ENCODE data around the gene OR5K4. TPM values are rescaled to one million over a fixed set of nuclear protein-coding genes. Genes with fewer than 3 reads are reported as not detected.

The OR5K4 gene
- total and polyA plus RNA-seq, 2 donors (not counting 3 experiments of a cell fraction or from before 2014, with no cell fraction given) = not detected

DNA sequence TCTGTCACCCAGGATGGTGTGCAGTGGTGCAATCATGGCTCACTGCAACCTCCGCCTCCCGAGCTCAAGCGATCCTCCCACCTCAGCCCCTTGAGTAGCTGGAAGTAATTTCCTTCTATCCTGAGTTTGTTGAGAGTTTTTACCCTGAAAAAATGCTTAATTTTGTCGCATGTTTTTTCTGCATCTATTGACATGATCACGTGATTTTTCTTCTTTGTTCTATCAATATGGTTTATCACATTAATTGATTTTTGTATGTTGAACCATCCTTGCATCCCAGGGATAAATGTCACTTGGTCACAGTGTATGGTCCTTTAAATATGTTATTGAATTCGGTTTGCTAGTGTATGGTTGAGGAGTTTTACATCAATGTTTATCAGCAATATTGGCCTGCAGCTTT is 11.9 kb upstream of the OR5K4 start:
- Histone ChIP-seq H3K9me3 (replicated peaks; ENCODE audit: control insufficient read depth, insufficient read depth, low read length) (no peaks in the 10 kb centered on the region), H3K4me2 (ENCODE audit: insufficient read depth, low read length) (no peak overlapping the region), H3K79me2 (ENCODE audit: control insufficient read depth, insufficient read depth, low read length) (no peaks in the 10 kb centered on the region), H3K27ac (ENCODE audit: insufficient read depth, low read depth, low read length) (no peak overlapping the region), H3K4me3 (replicated peaks in 1 of 3; ENCODE audit: insufficient read depth in 1 of 3, low read depth in 1 of 3, low read length in 3 of 3) (no peak overlapping the region), H3K9me1 (replicated peaks; ENCODE audit: control insufficient read depth, extremely low read depth, insufficient read depth, low read length) (no peaks in the 10 kb centered on the region), H2AFZ (ENCODE audit: low read depth, low read length) (no peak overlapping the region), H3K9ac (replicated peaks; ENCODE audit: extremely low read depth, insufficient read depth, low read length) (no peak overlapping the region), H4K20me1 (replicated peaks; ENCODE audit: control insufficient read depth, extremely low read depth, insufficient read depth, low read length) (no peaks in the 10 kb centered on the region), H3K36me3 (ENCODE audit: control insufficient read depth in 2 of 2, extremely low read depth in 1 of 2, insufficient read depth in 2 of 2, low read length in 2 of 2) (no peaks in the 10 kb centered on the region), H3K4me1 (ENCODE audit: control insufficient read depth, extremely low read depth, insufficient read depth, low read length) (peaks cover 2% of the 10 kb centered on the region), H3K27me3 (ENCODE audit: control insufficient read depth in 2 of 2, insufficient read depth in 2 of 2, low read length in 2 of 2) (peaks cover 6 to 10% of the 10 kb centered on the region in 2 experiments)
- FAIRE-seq (no peak), DNase-seq (ENCODE audit: low read depth, low spot score) (no peak)
- dilution Hi-C loops (cut with MboI; ENCODE audit: extremely low pct_ligation_motif_present, low sequenced_read_pairs) (no loop called here), intact Hi-C loops (cut with micrococcal nuclease) (loop anchor here (5.0 kb wide), 1 partner anchor 231 kb away; no protein-coding TSS in a partner anchor)
- ChIA-PET CTCF (no interaction called here), POLR2A (no interaction called here)
- TF ChIP-seq FOS (IDR thresholded peaks at IDR 0.05; ENCODE audit: borderline replicate concordance, insufficient read depth, low read length) (no peak), EZH2 (IDR thresholded peaks at IDR 0.05; ENCODE audit: borderline replicate concordance, low read depth, low read length, severe bottlenecking) (no peak), GATA2 (IDR thresholded peaks at IDR 0.05; ENCODE audit: insufficient read depth, insufficient read length, low read depth, low read length) (no peak), MYC (IDR thresholded peaks at IDR 0.05; ENCODE audit: low read depth, low read length) (no peak), POLR2AphosphoS5 (IDR thresholded peaks at IDR 0.05; ENCODE audit: insufficient read depth, low read depth, low read length) (no peak), JUN (IDR thresholded peaks at IDR 0.05; ENCODE audit: borderline replicate concordance, insufficient read depth, insufficient read length, low read depth) (no peak), POLR2A (IDR thresholded peaks at IDR 0.05; ENCODE audit: low read depth, low read length) (no peak)
- TF ChIP-seq, protein P1, sequence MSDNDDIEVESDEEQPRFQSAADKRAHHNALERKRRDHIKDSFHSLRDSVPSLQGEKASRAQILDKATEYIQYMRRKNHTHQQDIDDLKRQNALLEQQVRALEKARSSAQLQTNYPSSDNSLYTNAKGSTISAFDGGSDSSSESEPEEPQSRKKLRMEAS (IDR thresholded peaks at IDR 0.05; ENCODE audit: insufficient read depth, insufficient read length) = no peak
- TF ChIP-seq, protein P2, sequence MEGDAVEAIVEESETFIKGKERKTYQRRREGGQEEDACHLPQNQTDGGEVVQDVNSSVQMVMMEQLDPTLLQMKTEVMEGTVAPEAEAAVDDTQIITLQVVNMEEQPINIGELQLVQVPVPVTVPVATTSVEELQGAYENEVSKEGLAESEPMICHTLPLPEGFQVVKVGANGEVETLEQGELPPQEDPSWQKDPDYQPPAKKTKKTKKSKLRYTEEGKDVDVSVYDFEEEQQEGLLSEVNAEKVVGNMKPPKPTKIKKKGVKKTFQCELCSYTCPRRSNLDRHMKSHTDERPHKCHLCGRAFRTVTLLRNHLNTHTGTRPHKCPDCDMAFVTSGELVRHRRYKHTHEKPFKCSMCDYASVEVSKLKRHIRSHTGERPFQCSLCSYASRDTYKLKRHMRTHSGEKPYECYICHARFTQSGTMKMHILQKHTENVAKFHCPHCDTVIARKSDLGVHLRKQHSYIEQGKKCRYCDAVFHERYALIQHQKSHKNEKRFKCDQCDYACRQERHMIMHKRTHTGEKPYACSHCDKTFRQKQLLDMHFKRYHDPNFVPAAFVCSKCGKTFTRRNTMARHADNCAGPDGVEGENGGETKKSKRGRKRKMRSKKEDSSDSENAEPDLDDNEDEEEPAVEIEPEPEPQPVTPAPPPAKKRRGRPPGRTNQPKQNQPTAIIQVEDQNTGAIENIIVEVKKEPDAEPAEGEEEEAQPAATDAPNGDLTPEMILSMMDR (IDR thresholded peaks at IDR 0.05; ENCODE audit: extremely low read depth in 1 of 2, insufficient read depth in 1 of 2, low read depth in 1 of 2, low read length in 2 of 2) = no peak
- no TSS peak for BruUV-seq (replicated peaks)

Data from endothelial cell of umbilical vein (primary cell).